WTC11 (cell line): ENCODE results near the gene DGKH.

Experiments
- AFF4 ChIP-seq: sonication (generic); formaldehyde crosslinking; IDR thresholded peaks from 2 replicates; pipeline ENCODE4 v1.8.1; 2023; ENCODE audit warnings: mild to moderate bottlenecking, missing genetic modification reagents, borderline replicate concordance
- CBFB ChIP-seq: sonication (generic); formaldehyde crosslinking; IDR thresholded peaks from 2 replicates; pipeline ENCODE4 v1.8.1; 2022; ENCODE audit warnings: mild to moderate bottlenecking, low read depth, missing genetic modification reagents
- CTCF ChIP-seq: fragments of 200-600 bp; IDR thresholded peaks from 2 replicates; pipeline ENCODE4 v1.8.0; 2022; ENCODE audit warnings: antibody characterized with exemption
- E2F1 ChIP-seq: sonication (generic); formaldehyde crosslinking; IDR thresholded peaks from 2 replicates; pipeline ENCODE4 v1.8.0; 2022; ENCODE audit warnings: mild to moderate bottlenecking, missing genetic modification reagents
- ETV6 ChIP-seq: sonication (generic); formaldehyde crosslinking; IDR thresholded peaks from 2 replicates; pipeline ENCODE4 v1.8.1; 2022; ENCODE audit warnings: mild to moderate bottlenecking, missing genetic modification reagents
- HMGXB4 ChIP-seq: sonication (generic); formaldehyde crosslinking; IDR thresholded peaks from 2 replicates; pipeline ENCODE4 v1.8.1; 2023; ENCODE audit warnings: mild to moderate bottlenecking, moderate library complexity, missing genetic modification reagents
- NFYB ChIP-seq: sonication (generic); formaldehyde crosslinking; conservative IDR thresholded peaks from 2 replicates; pipeline ENCODE4 v1.8.0; 2022; ENCODE audit warnings: low read depth, missing genetic modification reagents
- NR1H2 ChIP-seq: sonication (generic); formaldehyde crosslinking; IDR thresholded peaks from 2 replicates; pipeline ENCODE4 v1.9.0; 2021; ENCODE audit warnings: mild to moderate bottlenecking, moderate library complexity, missing genetic modification reagents
- USF2 ChIP-seq: sonication (generic); formaldehyde crosslinking; IDR thresholded peaks from 2 replicates; pipeline ENCODE4 v1.8.1; 2023; ENCODE audit warnings: mild to moderate bottlenecking, missing genetic modification reagents, moderate library complexity
- ZSCAN18 ChIP-seq: fragments of 250-450 bp; sonication (Bioruptor Pico); IDR thresholded peaks from 2 replicates; pipeline ENCODE4 v2.1.2; 2022; ENCODE audit warnings: mild to moderate bottlenecking, moderate library complexity

- no peak for TF ChIP-seq CTCF
- no peak for TF ChIP-seq E2F1 (CRISPR knock-in tag)
- no peak for TF ChIP-seq USF2 (CRISPR knock-in tag)
- TF ChIP-seq ETV6 (CRISPR knock-in tag) = no peak
- no peak for TF ChIP-seq ZSCAN18 (CRISPR knock-in tag)
- no peak for TF ChIP-seq AFF4 (CRISPR knock-in tag)
- no peak for TF ChIP-seq CBFB
- no peak for TF ChIP-seq HMGXB4 (CRISPR knock-in tag)
- no peak for TF ChIP-seq NFYB (CRISPR knock-in tag)
- no peak for TF ChIP-seq NR1H2 (CRISPR knock-in tag)
Measured at GRCh38 chr13:42219876-42220275, 171.4 kb downstream of the DGKH start.
